Ishikawa (cell line): Measurements from ENCODE around the gene ABR.

Source experiments
- CEBPB ChIP-seq: IDR thresholded peaks from 2 replicates; pipeline ENCODE4 v1.6.1; 2012
- CREB1 ChIP-seq: IDR thresholded peaks from 2 replicates; pipeline ENCODE4 v1.6.1; 2012; ENCODE audit warnings: low read depth
- EGR1 ChIP-seq: IDR thresholded peaks from 2 replicates; pipeline ENCODE4 v1.6.1; 2012
- EP300 ChIP-seq: IDR thresholded peaks from 2 replicates; pipeline ENCODE4 v1.6.1; 2012; ENCODE audit warnings: borderline replicate concordance
- FOXM1 ChIP-seq: IDR thresholded peaks from 2 replicates; pipeline ENCODE4 v1.6.1; 2012; ENCODE audit warnings: low read depth, borderline replicate concordance
- NFIC ChIP-seq: IDR thresholded peaks from 2 replicates; pipeline ENCODE4 v1.6.1; 2012
- RAD21 ChIP-seq: IDR thresholded peaks from 2 replicates; pipeline ENCODE4 v1.6.1; 2012; ENCODE audit warnings: low read depth
- TAF1 ChIP-seq: IDR thresholded peaks from 2 replicates; pipeline ENCODE4 v1.6.1; 2012; ENCODE audit warnings: low read depth, mild to moderate bottlenecking
- TCF12 ChIP-seq: IDR thresholded peaks from 2 replicates; pipeline ENCODE4 v1.6.1; 2012; ENCODE audit warnings: low read depth
- TEAD4 ChIP-seq: IDR thresholded peaks from 2 replicates; pipeline ENCODE4 v1.6.1; 2012
- YY1 ChIP-seq: IDR thresholded peaks from 2 replicates; pipeline ENCODE4 v1.6.1; 2012; ENCODE audit warnings: low read depth
- ZBTB7A ChIP-seq: IDR thresholded peaks from 2 replicates; pipeline ENCODE4 v1.6.1; 2012; ENCODE audit warnings: low read depth
- TF ChIP-seq, protein P1 (sequence below): IDR thresholded peaks from 2 replicates; pipeline ENCODE4 v1.6.1; 2012
- TF ChIP-seq, protein P2 (sequence below): IDR thresholded peaks from 2 replicates; pipeline ENCODE4 v1.6.1; 2012
- TF ChIP-seq, protein P3 (sequence below): IDR thresholded peaks from 2 replicates; pipeline ENCODE4 v1.6.1; 2012; ENCODE audit warnings: low read depth, mild to moderate bottlenecking

Gene ABR

DNA sequence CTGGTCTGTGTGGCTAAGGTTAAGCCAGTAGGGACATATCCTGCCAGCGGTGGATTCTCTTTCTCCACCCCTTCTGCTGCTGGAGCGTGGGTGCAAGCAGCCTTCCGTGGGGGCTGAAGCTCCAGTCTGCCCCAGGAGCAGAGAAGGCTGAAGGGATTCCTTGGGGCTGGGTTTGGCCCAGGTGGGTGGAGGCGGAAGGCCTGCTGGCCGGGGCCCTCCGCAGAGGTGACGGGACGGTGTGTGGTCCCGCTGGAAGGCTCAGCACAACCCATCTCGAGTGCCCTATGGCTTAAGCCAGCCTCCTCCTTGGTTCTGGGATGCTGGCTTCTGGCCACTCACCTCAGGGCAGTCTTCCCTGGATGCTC is 169.7 kb downstream of the ABR start:
- TF ChIP-seq CREB1 (no peak), RAD21 (no peak), TCF12 (no peak), YY1 (no peak), FOXM1 (no peak), CEBPB (no peak), ZBTB7A (no peak), TEAD4 (no peak), EP300 (no peak), NFIC (no peak)
- TF ChIP-seq, protein P1, sequence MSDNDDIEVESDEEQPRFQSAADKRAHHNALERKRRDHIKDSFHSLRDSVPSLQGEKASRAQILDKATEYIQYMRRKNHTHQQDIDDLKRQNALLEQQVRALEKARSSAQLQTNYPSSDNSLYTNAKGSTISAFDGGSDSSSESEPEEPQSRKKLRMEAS, result no peak

GRCh38 chr17:1009229-1010085 is 170.3 kb downstream of the ABR start:
- TF ChIP-seq ZBTB7A, result no peak
- TF ChIP-seq, protein P2, sequence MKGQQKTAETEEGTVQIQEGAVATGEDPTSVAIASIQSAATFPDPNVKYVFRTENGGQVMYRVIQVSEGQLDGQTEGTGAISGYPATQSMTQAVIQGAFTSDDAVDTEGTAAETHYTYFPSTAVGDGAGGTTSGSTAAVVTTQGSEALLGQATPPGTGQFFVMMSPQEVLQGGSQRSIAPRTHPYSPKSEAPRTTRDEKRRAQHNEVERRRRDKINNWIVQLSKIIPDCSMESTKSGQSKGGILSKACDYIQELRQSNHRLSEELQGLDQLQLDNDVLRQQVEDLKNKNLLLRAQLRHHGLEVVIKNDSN, result no peak
- no peak for TF ChIP-seq CEBPB
- TF ChIP-seq, protein P1, result no peak

DNA sequence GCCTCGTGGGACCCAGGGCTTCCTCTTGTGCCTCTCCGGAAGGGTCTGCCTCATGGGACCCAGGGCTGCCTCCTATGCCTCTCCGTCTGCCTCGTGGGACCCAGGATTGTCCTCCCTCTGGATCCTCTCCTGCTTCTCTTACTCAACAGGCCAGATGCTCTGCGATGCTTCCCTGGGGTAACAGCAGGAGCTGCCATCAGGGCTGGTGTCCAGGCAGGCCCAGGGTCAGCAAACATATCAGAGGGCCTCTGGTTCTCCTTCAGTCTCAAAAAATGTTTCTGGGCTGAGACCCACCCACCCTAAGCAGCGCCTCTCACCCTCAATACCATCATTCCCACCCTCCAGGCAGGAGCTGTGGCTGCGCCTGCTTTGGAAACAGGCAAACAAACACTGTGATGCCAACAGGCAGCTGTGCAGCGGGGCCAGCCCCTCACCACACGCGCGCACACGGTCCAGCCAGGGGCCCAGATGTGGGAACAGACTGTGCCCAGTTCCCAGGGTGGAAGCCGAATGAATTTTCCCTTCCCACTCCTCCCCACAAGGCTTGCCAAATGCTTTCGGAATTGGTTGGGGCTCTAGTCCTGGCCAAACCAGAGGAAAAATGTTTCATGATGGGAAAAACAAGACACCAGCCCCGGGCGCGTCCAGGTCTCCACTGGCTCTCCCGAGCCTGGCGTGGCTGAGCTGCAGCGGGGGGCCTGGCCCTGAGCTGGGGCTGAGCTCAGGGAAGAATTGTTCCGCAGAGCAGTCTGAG is 171.6 kb downstream of the ABR start:
- TF ChIP-seq, protein P1, result no peak
- TF ChIP-seq CREB1, result no peak
- no peak for TF ChIP-seq NFIC
- TF ChIP-seq RAD21, result no peak
- TF ChIP-seq EGR1, result no peak
- no peak for TF ChIP-seq TCF12
- no peak for TF ChIP-seq TAF1
- TF ChIP-seq, protein P3, sequence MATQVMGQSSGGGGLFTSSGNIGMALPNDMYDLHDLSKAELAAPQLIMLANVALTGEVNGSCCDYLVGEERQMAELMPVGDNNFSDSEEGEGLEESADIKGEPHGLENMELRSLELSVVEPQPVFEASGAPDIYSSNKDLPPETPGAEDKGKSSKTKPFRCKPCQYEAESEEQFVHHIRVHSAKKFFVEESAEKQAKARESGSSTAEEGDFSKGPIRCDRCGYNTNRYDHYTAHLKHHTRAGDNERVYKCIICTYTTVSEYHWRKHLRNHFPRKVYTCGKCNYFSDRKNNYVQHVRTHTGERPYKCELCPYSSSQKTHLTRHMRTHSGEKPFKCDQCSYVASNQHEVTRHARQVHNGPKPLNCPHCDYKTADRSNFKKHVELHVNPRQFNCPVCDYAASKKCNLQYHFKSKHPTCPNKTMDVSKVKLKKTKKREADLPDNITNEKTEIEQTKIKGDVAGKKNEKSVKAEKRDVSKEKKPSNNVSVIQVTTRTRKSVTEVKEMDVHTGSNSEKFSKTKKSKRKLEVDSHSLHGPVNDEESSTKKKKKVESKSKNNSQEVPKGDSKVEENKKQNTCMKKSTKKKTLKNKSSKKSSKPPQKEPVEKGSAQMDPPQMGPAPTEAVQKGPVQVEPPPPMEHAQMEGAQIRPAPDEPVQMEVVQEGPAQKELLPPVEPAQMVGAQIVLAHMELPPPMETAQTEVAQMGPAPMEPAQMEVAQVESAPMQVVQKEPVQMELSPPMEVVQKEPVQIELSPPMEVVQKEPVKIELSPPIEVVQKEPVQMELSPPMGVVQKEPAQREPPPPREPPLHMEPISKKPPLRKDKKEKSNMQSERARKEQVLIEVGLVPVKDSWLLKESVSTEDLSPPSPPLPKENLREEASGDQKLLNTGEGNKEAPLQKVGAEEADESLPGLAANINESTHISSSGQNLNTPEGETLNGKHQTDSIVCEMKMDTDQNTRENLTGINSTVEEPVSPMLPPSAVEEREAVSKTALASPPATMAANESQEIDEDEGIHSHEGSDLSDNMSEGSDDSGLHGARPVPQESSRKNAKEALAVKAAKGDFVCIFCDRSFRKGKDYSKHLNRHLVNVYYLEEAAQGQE, result no peak
- no peak for TF ChIP-seq EP300
- TF ChIP-seq, protein P2, result no peak
- TF ChIP-seq CEBPB, result no peak

DNA sequence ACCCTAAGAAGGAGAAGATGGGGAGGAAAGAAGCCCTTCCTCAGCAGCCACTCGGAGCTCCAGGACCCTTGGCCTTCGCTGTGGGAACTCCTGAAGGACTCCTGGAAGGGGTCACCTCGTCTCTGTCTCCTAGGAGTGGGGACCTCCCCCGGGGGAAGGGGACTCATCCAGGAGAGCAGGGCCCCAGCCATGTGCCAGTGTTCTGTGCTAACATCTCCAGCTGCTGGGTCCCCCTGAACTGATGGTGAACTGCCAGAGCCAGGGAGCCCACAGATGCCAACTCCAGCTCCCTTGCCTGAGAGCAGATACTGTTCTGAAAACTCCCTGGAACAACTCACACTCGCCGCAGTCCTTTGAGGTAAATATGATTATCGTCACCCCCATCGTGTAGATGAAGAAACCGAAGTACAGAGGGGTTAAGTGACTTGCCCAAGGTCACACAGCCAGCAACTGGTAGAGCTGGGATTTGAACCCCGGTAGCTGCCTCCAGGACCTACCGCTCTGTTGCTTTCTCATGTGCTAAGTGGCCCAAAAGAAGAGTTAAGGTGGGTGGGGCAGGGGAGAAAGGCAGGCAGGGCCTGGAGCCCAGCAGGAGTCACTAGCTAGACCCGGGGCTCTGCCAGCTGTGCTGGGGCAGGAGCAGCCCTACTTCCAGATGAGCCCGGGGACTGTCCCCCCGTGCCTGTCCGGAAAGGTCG is 172.3 kb downstream of the ABR start:
- no peak for TF ChIP-seq ZBTB7A
- no peak for TF ChIP-seq NFIC
- no peak for TF ChIP-seq EGR1
- TF ChIP-seq, protein P2, result no peak
- TF ChIP-seq, protein P3, result no peak

DNA sequence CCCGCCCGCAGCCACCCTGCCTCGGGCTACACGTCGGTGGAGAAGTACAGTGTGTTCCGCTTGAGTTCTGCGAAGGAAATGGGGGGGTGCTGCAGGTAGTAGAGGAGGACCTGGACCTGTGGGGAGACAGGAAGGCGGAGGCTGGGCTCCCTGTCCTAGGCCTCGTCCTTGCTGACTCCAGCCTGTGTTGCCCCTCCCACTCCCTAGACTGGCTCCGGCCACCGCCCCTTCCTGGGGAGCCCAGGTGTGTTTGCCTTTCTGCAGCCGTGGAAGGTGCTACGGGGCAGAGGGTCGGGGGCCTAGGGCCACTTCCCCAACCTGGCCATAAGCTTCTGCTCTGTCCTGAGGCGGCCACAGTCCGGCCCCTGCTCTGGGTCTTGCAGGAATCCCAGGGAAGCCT is 173.7 kb downstream of the ABR start:
- TF ChIP-seq CEBPB (no peak), RAD21 (no peak), EP300 (no peak), FOXM1 (no peak)
- TF ChIP-seq, protein P1, result no peak
- TF ChIP-seq, protein P3, result no peak
